ENCODE data around the gene NAT8L. TPM values are rescaled to one million over a fixed set of nuclear protein-coding genes. Genes with fewer than 3 reads are reported as not detected.

NAT8L gene
- polyA plus RNA-seq, 3 donors, result 0.01 TPM; not detected in 2

DNA sequence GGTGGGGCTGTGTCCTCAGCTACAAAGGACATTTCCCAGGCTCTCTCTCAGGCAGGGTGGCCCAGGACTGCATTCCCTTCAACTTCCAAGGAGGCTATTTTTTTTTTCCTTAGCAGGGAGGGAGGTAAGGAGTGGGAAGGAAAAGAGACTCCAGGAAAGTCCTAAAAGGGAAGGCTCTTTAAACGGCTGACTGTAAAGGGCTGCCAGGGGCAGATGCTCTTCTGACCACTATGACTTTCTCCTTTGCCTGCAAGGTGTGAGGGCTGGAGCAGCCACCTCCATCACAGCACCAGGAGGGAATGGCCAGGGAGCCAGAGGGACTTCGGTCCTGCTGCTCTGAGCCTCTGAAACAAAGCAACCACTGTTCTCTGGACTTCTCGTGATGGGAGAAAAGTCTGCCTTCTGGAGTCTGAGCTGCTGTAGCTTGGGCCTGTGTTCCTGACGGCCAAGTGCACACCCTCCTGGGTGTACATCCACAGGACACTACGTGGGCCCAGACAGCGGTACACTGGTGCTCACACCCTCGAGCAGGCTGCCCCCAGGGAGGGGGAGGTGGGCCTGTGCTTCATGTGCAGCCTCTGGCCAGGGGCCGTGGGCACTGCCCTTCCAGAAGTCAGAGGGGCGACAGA is 17.9 kb downstream of the NAT8L start:
- H3K4me3 Mint-ChIP-seq, result no peak overlapping the region
- Histone ChIP-seq H3K4me1 (ENCODE audit: control insufficient read depth in 1 of 2, insufficient read depth in 2 of 2, low read length in 2 of 2) (no peaks in the 10 kb centered on the region), H3K4me3 (replicated peaks in 1 of 3; ENCODE audit: low read depth in 2 of 3, low read length in 3 of 3) (no peak overlapping the region), H2AFZ (ENCODE audit: insufficient read depth, low read depth, low read length, poor library complexity, severe bottlenecking) (no peak overlapping the region), H3K27ac (ENCODE audit: low read depth in 1 of 2, low read length in 2 of 2) (no peak overlapping the region), H3K27me3 (ENCODE audit: control insufficient read depth in 2 of 2, insufficient read depth in 2 of 2, low read length in 2 of 2) (no peaks in the 10 kb centered on the region), H3K79me2 (ENCODE audit: insufficient read depth, low read length) (no peaks in the 10 kb centered on the region), H4K20me1 (ENCODE audit: insufficient read depth, low read length) (no peaks in the 10 kb centered on the region), H3K4me2 (replicated peaks; ENCODE audit: extremely low read depth, low read length, poor library complexity, severe bottlenecking) (no peak overlapping the region), H3K9ac (ENCODE audit: insufficient read depth, low read length, poor library complexity, severe bottlenecking) (no peak overlapping the region), H3K9me3 (replicated peaks in 1 of 2; ENCODE audit: control insufficient read depth in 1 of 2, insufficient read depth in 1 of 2, low read length in 2 of 2) (no peaks in the 10 kb centered on the region), H3K36me3 (replicated peaks in 1 of 2; ENCODE audit: control insufficient read depth in 1 of 2, insufficient read depth in 2 of 2, low read length in 2 of 2) (no peaks in the 10 kb centered on the region)
- intact Hi-C loops (cut with micrococcal nuclease), result no loop called here
- H3K27me3 Mint-ChIP-seq (ENCODE audit: low read depth in 3 of 3), result peaks cover 2 to 3% (median 3%) of the 10 kb centered on the region in 3 donors
- WGBS (ENCODE audit: insufficient coverage), result 92% methylated on average over 6 of the region's 9 CpGs
- H3K4me1 Mint-ChIP-seq, result no peaks in the 10 kb centered on the region
- DNase-seq, result no peak
- no peaks in the 10 kb centered on the region for H3K9me3 Mint-ChIP-seq
- no peak overlapping the region for H3K27ac Mint-ChIP-seq
- H3K36me3 Mint-ChIP-seq, result no peaks in the 10 kb centered on the region
- TF ChIP-seq, protein P1, sequence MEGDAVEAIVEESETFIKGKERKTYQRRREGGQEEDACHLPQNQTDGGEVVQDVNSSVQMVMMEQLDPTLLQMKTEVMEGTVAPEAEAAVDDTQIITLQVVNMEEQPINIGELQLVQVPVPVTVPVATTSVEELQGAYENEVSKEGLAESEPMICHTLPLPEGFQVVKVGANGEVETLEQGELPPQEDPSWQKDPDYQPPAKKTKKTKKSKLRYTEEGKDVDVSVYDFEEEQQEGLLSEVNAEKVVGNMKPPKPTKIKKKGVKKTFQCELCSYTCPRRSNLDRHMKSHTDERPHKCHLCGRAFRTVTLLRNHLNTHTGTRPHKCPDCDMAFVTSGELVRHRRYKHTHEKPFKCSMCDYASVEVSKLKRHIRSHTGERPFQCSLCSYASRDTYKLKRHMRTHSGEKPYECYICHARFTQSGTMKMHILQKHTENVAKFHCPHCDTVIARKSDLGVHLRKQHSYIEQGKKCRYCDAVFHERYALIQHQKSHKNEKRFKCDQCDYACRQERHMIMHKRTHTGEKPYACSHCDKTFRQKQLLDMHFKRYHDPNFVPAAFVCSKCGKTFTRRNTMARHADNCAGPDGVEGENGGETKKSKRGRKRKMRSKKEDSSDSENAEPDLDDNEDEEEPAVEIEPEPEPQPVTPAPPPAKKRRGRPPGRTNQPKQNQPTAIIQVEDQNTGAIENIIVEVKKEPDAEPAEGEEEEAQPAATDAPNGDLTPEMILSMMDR (IDR thresholded peaks at IDR 0.05), result no peak

DNA sequence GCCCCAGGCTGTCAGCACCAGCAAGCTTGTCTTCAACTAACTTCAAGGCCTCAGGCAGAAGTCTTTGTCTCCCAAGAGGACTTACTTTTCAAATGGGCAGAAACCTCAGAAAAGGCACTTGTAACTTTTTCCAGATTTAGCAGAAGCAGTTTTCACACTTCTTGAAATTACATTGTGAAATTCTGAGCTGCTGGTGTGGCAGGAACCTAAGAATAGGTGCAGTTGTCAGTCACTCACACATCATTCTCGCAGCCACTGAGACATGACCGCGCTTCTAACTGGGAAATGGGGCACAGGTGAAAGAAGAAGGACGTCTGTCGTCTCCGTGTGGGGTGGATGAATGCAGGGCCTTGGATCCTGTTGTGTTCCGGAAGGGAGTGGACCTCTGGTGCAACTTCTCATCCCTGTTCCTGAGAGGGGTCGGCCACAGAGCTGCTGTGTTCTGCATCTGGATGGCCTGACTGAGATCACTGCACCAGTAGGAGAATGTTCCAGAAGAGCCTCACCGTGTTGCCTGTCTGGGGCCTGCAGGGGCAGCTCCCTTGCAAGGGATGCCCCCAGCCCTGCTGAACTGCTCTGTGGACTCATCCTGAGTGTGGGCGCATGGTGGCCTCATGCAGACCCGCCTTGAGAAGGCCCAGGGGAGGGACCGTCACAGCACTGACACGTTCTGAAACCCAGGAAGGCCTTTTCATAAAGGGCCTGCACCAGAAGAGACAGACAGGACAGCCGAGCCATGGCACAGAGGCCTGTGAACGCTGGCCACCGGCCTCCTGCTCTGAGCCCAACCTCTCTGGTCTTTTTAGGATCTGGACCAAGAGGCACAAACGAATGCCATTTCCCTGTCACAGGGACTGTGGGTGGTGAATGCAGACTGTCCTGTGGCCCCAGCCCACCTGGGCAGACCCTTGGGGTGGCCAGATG is 18.7 kb downstream of the NAT8L start:
- Histone ChIP-seq H3K9me3 (replicated peaks in 1 of 2; ENCODE audit: control insufficient read depth in 1 of 2, insufficient read depth in 1 of 2, low read length in 2 of 2) (no peaks in the 10 kb centered on the region), H3K79me2 (ENCODE audit: insufficient read depth, low read length) (no peaks in the 10 kb centered on the region), H3K27ac (ENCODE audit: low read depth in 1 of 2, low read length in 2 of 2) (no peak overlapping the region), H2AFZ (ENCODE audit: insufficient read depth, low read depth, low read length, poor library complexity, severe bottlenecking) (no peak overlapping the region), H4K20me1 (ENCODE audit: insufficient read depth, low read length) (no peaks in the 10 kb centered on the region), H3K4me1 (ENCODE audit: control insufficient read depth in 1 of 2, insufficient read depth in 2 of 2, low read length in 2 of 2) (no peaks in the 10 kb centered on the region), H3K27me3 (ENCODE audit: control insufficient read depth in 2 of 2, insufficient read depth in 2 of 2, low read length in 2 of 2) (no peaks in the 10 kb centered on the region), H3K4me2 (replicated peaks; ENCODE audit: extremely low read depth, low read length, poor library complexity, severe bottlenecking) (no peak overlapping the region), H3K36me3 (replicated peaks in 1 of 2; ENCODE audit: control insufficient read depth in 1 of 2, insufficient read depth in 2 of 2, low read length in 2 of 2) (no peaks in the 10 kb centered on the region), H3K4me3 (replicated peaks in 1 of 3; ENCODE audit: low read depth in 2 of 3, low read length in 3 of 3) (no peak overlapping the region), H3K9ac (ENCODE audit: insufficient read depth, low read length, poor library complexity, severe bottlenecking) (no peak overlapping the region)
- 93% methylated on average over 17 of the region's 17 CpGs for WGBS (ENCODE audit: insufficient coverage)
- Mint-ChIP-seq H3K27me3 (ENCODE audit: low read depth in 3 of 3) (peaks cover 2 to 7% (median 4%) of the 10 kb centered on the region in 3 donors), H3K4me1 (no peaks in the 10 kb centered on the region), H3K4me3 (no peak overlapping the region), H3K9me3 (no peaks in the 10 kb centered on the region), H3K27ac (peak overlapping the region in 1 of 7 donors; percentile 10), H3K36me3 (no peaks in the 10 kb centered on the region)
- intact Hi-C loops (cut with micrococcal nuclease), result no loop called here
- TF ChIP-seq, protein P1 (IDR thresholded peaks at IDR 0.05), result no peak
- DNase-seq, result no peak
